Trophoblast cell (in vitro differentiated cells and primary cell): ENCODE data around the gene CTSH. TPM values are rescaled to one million over a fixed set of nuclear protein-coding genes. Genes with fewer than 3 reads are reported as not detected.

Experiments used
- DNase-seq, 2 donors: peaks; one replicate each; pipeline ENCODE4 v3.0.0-alpha.2; 2016
- H2AFZ ChIP-seq: 2 replicates; pipeline ENCODE4 v1.6.1; 2013; ENCODE audit warnings: low read length, moderate library complexity, mild to moderate bottlenecking; ENCODE audit not compliant: insufficient read depth, poor library complexity
- H2AK5ac ChIP-seq: 2 replicates; pipeline ENCODE4 v1.6.1; 2013; ENCODE audit warnings: mild to moderate bottlenecking, low read length
- H2BK120ac ChIP-seq: 2 replicates; pipeline ENCODE4 v1.6.1; 2013; ENCODE audit warnings: low read length, mild to moderate bottlenecking, moderate library complexity; ENCODE audit not compliant: insufficient read depth, poor library complexity
- H2BK12ac ChIP-seq: 2 replicates; pipeline ENCODE4 v1.6.1; 2013; ENCODE audit warnings: mild to moderate bottlenecking, low read length, moderate library complexity
- H2BK5ac ChIP-seq: 2 replicates; pipeline ENCODE4 v1.6.1; 2013; ENCODE audit warnings: low read length, low read depth, moderate library complexity, mild to moderate bottlenecking; ENCODE audit not compliant: poor library complexity
- H3K14ac ChIP-seq: 2 replicates; pipeline ENCODE4 v1.6.1; 2013; ENCODE audit warnings: mild to moderate bottlenecking, low read length
- H3K18ac ChIP-seq: 2 replicates; pipeline ENCODE4 v1.6.1; 2013; ENCODE audit warnings: mild to moderate bottlenecking, low read length
- H3K23ac ChIP-seq: 2 replicates; pipeline ENCODE4 v1.6.1; 2013; ENCODE audit warnings: low read length
- H3K27ac ChIP-seq: 2 replicates; pipeline ENCODE4 v1.5.1; 2013; ENCODE audit warnings: low read depth, mild to moderate bottlenecking, inconsistent platforms, low read length, moderate library complexity
- H3K27me3 ChIP-seq: 2 replicates; pipeline ENCODE4 v1.6.1; 2013; ENCODE audit warnings: inconsistent platforms, mild to moderate bottlenecking, low read length, moderate library complexity; ENCODE audit not compliant: insufficient read depth
- H3K36me3 ChIP-seq, 2 experiments: 1 replicate in 1 of 2; 2 replicates in 1 of 2; pipeline ENCODE4 v1.6.1; 2013; ENCODE audit warnings: low read length in 2 of 2, mild to moderate bottlenecking in 2 of 2, moderate library complexity in 1 of 2; ENCODE audit not compliant: insufficient read depth in 2 of 2, control insufficient read depth in 1 of 2
- H3K4ac ChIP-seq: 2 replicates; pipeline ENCODE4 v1.6.1; 2013; ENCODE audit warnings: low read depth, mild to moderate bottlenecking, low read length, moderate library complexity
- H3K4me1 ChIP-seq, 2 experiments: 1 replicate in 1 of 2; 2 replicates in 1 of 2; pipeline ENCODE4 v1.6.1; 2013; ENCODE audit warnings: low read length in 2 of 2, mild to moderate bottlenecking in 2 of 2, moderate library complexity in 1 of 2; ENCODE audit not compliant: insufficient read depth in 2 of 2, control insufficient read depth in 1 of 2
- H3K4me2 ChIP-seq: 2 replicates; pipeline ENCODE4 v1.6.1; 2013; ENCODE audit warnings: inconsistent platforms, mild to moderate bottlenecking, low read length, moderate library complexity
- H3K4me3 ChIP-seq: 2 replicates; pipeline ENCODE4 v1.5.1; 2013; ENCODE audit warnings: mild to moderate bottlenecking, low read depth, low read length, inconsistent platforms
- H3K79me1 ChIP-seq: one replicate; pipeline ENCODE4 v1.6.1; 2013; ENCODE audit warnings: low read length
- H3K79me2 ChIP-seq: 2 replicates; pipeline ENCODE4 v1.6.1; 2013; ENCODE audit warnings: low read length, mild to moderate bottlenecking; ENCODE audit not compliant: control insufficient read depth, insufficient read depth, poor library complexity
- H3K9ac ChIP-seq: 2 replicates; pipeline ENCODE4 v1.6.1; 2013; ENCODE audit warnings: mild to moderate bottlenecking, low read length
- H3K9me3 ChIP-seq: 2 replicates; pipeline ENCODE4 v1.6.1; 2013; ENCODE audit warnings: low read depth, mild to moderate bottlenecking, control low read depth, inconsistent platforms, low read length; ENCODE audit not compliant: insufficient read depth
- H4K12ac ChIP-seq: 2 replicates; pipeline ENCODE4 v1.6.1; 2013; ENCODE audit warnings: low read depth, mild to moderate bottlenecking, low read length, moderate library complexity
- H4K8ac ChIP-seq: 2 replicates; pipeline ENCODE4 v1.6.1; 2013; ENCODE audit warnings: low read depth, mild to moderate bottlenecking, low read length, moderate library complexity
- H4K91ac ChIP-seq: one replicate; pipeline ENCODE4 v1.6.1; 2013; ENCODE audit warnings: low read depth, mild to moderate bottlenecking, low read length, moderate library complexity
- WGBS: extraction: QIAGEN DNeasy Blood & Tissue Kit; methylation state at CpG from one replicate; pipeline ENCODE4 v1.1.7; 2013; ENCODE audit warnings: missing lambda C conversion rate; ENCODE audit not compliant: insufficient read length, insufficient coverage; ENCODE audit errors: extremely low coverage; 5-methylcytosine and 5-hydroxymethylcytosine counted together
- polyA plus RNA-seq: library from polyadenylated mRNA; stranded (reverse); fragments of 200-250 nt; gene quantifications from 2 replicates; pipeline ENCODE4 v1.2.3, GENCODE V29; 2013

CTSH gene, protein sequence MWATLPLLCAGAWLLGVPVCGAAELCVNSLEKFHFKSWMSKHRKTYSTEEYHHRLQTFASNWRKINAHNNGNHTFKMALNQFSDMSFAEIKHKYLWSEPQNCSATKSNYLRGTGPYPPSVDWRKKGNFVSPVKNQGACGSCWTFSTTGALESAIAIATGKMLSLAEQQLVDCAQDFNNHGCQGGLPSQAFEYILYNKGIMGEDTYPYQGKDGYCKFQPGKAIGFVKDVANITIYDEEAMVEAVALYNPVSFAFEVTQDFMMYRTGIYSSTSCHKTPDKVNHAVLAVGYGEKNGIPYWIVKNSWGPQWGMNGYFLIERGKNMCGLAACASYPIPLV
- polyA plus RNA-seq = 73.2 and 80.7 TPM in 2 replicates

DNA sequence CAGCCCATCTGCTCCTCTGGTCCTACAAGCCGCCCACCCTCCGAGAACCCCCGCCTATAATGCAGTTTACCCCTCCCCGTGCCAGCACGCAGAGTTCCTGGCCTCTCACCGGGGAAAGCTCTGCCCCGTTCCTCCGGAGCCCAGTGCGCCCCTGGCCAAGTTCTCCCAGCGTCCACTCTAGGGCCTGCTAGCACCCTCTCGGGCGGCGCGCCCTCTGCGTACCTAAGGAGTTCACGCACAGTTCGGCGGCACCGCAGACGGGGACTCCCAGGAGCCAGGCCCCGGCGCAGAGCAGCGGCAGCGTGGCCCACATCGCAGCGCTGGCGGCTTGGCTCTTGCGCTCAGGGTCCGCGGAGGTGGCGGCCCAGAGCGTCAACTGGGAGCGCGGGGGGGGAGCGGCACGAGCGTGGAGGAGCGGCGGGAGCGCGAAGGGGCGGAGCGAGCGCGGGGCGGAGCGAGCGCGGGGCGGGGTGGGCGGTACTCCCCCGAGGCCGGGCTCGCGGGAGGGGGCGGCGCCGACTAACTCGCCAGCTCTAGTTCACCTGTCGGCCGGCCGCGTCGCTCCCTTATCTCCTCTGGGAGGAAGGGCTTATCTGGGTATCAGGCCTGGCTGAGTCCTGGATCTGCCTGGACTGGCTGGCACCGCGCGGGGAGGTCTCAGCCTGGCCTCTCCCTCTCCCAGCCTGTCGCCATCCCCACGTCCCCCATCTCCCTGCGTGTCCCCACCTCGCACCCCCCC, at the start of gene CTSH:
CTSH (minus strand) TSS at position 378 of the 739 bp plus-strand sequence; CDS start at position 313, 65 bp downstream.
- WGBS = no CpG with 5 or more reads among the region's 71 CpGs
- peak within 1 kb of the TSS; percentile 9 for H3K18ac ChIP-seq
- no peak within 1 kb of the TSS for H4K91ac ChIP-seq

DNA sequence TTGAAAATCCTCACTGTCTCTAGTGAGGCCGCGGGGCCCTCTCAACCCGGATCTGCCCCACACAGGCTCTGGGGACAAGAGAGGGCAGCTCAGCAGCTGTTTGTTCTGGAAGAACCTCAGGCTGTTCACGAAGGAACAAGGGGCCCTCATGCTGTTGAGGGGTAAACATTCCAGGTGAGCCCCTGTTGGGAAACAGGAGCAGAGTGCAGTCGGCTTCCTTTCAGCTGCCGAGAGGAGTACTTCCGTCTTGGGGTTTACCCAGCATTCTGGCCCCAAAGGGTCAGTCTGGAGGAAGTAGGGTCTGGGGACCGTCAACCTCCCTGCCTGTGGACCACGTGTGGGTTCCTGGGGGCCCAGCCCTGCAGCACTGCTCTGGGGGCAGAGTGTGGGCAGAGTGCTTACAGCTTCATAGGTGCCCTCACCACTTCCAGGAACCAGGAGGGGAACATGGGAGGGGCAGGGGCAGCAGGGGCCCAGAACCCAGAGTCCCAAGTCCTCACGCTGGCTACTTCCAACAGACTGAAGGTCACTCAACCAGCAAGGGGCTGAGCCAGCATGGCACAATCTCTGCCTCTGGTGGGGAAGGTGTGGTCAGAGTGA, 49.2 kb upstream of the CTSH start:
- no peak for DNase-seq
- Histone ChIP-seq H3K27ac (no peak overlapping the region), H4K91ac (peak overlapping the region; percentile 18), H3K18ac (no peak overlapping the region), H2BK120ac (no peak overlapping the region), H4K8ac (no peak overlapping the region), H2BK12ac (peak overlapping the region; percentile 25), H2BK5ac (no peak overlapping the region), H3K79me2 (no peaks in the 10 kb centered on the region), H3K4me3 (no peak overlapping the region), H3K27me3 (no peaks in the 10 kb centered on the region), H3K14ac (no peak overlapping the region), H2AFZ (no peak overlapping the region), H3K36me3 (peaks cover 2 to 3% of the 10 kb centered on the region in 2 experiments), H4K12ac (no peak overlapping the region), H3K4me1 (peaks cover 24 to 27% of the 10 kb centered on the region in 2 experiments), H3K23ac (no peak overlapping the region), H3K4ac (no peak overlapping the region), H3K9me3 (peaks cover 12% of the 10 kb centered on the region), H2AK5ac (no peak overlapping the region), H3K79me1 (peaks cover 14% of the 10 kb centered on the region), H3K9ac (no peak overlapping the region), H3K4me2 (no peak overlapping the region)
- no CpG with 5 or more reads among the region's 10 CpGs for WGBS

More for the DNA sequence above, at the start of gene CTSH:
- DNase-seq = peak; percentile 80 to 93
- Histone ChIP-seq H3K79me1 (peaks cover 6% of the 10 kb centered on the region), H4K12ac (no peak within 1 kb of the TSS), H2BK12ac (no peak within 1 kb of the TSS), H2BK120ac (no peak within 1 kb of the TSS), H3K36me3 (no peaks in the 10 kb centered on the region), H3K14ac (peak within 1 kb of the TSS; percentile 7), H3K9ac (no peak within 1 kb of the TSS), H4K8ac (peak within 1 kb of the TSS; percentile 35), H3K27ac (no peak within 1 kb of the TSS), H2AFZ (no peak within 1 kb of the TSS), H3K79me2 (peaks cover 1% of the 10 kb centered on the region), H3K27me3 (no peaks in the 10 kb centered on the region), H3K9me3 (no peaks in the 10 kb centered on the region), H2AK5ac (no peak within 1 kb of the TSS), H3K23ac (no peak within 1 kb of the TSS), H3K4ac (no peak within 1 kb of the TSS), H3K4me2 (peak within 1 kb of the TSS; percentile 66), H3K4me1 (peaks cover 7 to 20% of the 10 kb centered on the region in 2 experiments), H2BK5ac (no peak within 1 kb of the TSS), H3K4me3 (peak within 1 kb of the TSS; percentile 70)

DNA sequence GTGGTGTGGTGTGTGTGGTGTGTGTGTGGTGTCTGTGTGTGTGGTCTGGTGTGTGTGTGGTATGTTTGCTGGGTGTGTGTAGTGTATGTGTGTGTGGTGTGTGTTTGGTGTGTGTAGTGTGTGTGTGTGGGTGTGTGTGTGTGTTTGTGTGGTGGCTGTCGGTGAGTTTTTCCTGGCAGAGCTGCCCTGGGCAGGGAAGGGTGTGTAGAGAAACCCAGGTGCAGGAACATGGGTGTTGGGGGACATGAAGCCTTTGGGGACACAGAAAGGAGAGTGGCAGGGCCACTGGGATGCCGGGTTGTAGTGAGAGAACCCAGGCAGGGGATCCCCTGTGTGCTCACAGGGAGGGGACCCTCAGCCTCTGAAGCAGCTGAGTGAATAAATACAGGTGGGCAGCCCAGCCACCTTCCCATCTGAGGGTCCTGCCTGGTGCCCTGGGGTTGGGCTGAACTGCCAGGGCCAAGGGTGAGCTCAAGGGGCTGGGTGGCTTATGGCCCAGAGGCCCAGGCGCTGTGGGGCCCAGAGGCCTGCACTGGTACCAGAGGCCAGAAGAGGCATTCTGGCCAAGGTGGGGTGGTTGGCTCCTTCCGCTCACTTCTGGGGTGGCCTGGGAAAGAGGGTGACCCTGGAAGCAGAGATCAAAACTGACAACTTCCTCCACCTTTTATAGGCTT, 48.5 kb upstream of the CTSH start:
- H2BK5ac ChIP-seq = no peak overlapping the region
- H2AK5ac ChIP-seq = peak overlapping the region; percentile 56
- no peaks in the 10 kb centered on the region for H3K79me2 ChIP-seq
- H4K91ac ChIP-seq = peak overlapping the region; percentile 18
- H3K4me2 ChIP-seq = no peak overlapping the region
- no peak overlapping the region for H2AFZ ChIP-seq
- H4K12ac ChIP-seq = no peak overlapping the region
- H3K36me3 ChIP-seq = peaks cover 2 to 3% of the 10 kb centered on the region in 2 experiments
- no peak overlapping the region for H3K27ac ChIP-seq
- H3K27me3 ChIP-seq = no peaks in the 10 kb centered on the region
- H3K4me1 ChIP-seq = peaks cover 27 to 30% of the 10 kb centered on the region in 2 experiments
- no peak overlapping the region for H2BK120ac ChIP-seq
- H3K9me3 ChIP-seq = peaks cover 12% of the 10 kb centered on the region
- H3K23ac ChIP-seq = no peak overlapping the region
- H3K4me3 ChIP-seq = peak overlapping the region; percentile 16
- H3K18ac ChIP-seq = no peak overlapping the region
- H4K8ac ChIP-seq = no peak overlapping the region
- no peak overlapping the region for H3K4ac ChIP-seq
- no peak overlapping the region for H3K14ac ChIP-seq
- no CpG with 5 or more reads among the region's 4 CpGs for WGBS
- peak overlapping the region; percentile 25 for H2BK12ac ChIP-seq
- H3K79me1 ChIP-seq = peaks cover 17% of the 10 kb centered on the region
- no peak for DNase-seq
- no peak overlapping the region for H3K9ac ChIP-seq
